IMR-90 (cell line): ENCODE data around the gene TEX11. TPM values are rescaled to one million over a fixed set of nuclear protein-coding genes. Genes with fewer than 3 reads are reported as not detected.

Experiments
- ATAC-seq: fragments of 200-7000 bp; cut with Tn5 transposase; 2 replicates; pipeline ENCODE4 v1.9.1; 2020; ENCODE audit warnings: low read depth, mild to moderate bottlenecking, moderate library complexity
- BruUV-seq: library from RNA; stranded (reverse); fragments of 400-500 nt; replicated peaks from 2 replicates; lab custom pipeline; 2021; lab: Mats Ljungman, UMichigan
- CTCF ChIA-PET: fragments of 300-600 bp; formaldehyde crosslinking; extraction: SDS; loops from one replicate; lab custom pipeline; 2021; ENCODE audit warnings: antibody characterized with exemption; lab: Yijun Ruan, JAX
- POLR2A ChIA-PET: fragments of 300-600 bp; sonication (Branson Sonifier 250); formaldehyde crosslinking; loops from one replicate; lab custom pipeline; 2022; ENCODE audit warnings: antibody characterized with exemption; ENCODE audit not compliant: unreplicated experiment; lab: Charles Lee
- DNase-seq: peaks from one replicate; pipeline ENCODE4 v3.0.0; 2013
- H2AFZ ChIP-seq: replicated peaks from 2 replicates; pipeline ENCODE3; 2013; ENCODE audit warnings: low read length, mild to moderate bottlenecking; ENCODE audit not compliant: poor library complexity
- H2AK5ac ChIP-seq: 2 replicates; pipeline ENCODE4 v1.6.1; 2013; ENCODE audit warnings: low read depth, low read length, inconsistent platforms
- H2AK9ac ChIP-seq: replicated peaks from 2 replicates; pipeline ENCODE3; 2013; ENCODE audit warnings: mild to moderate bottlenecking, low read depth, low read length, moderate library complexity; ENCODE audit not compliant: poor library complexity
- H2BK120ac ChIP-seq: 2 replicates; pipeline ENCODE4 v1.6.1; 2013; ENCODE audit warnings: low read depth, low read length, inconsistent platforms
- H2BK15ac ChIP-seq: 3 replicates; pipeline ENCODE4 v1.6.1; 2013; ENCODE audit warnings: low read depth, low read length, inconsistent platforms
- H2BK20ac ChIP-seq: 2 replicates; pipeline ENCODE4 v1.6.1; 2013; ENCODE audit warnings: low read depth, mild to moderate bottlenecking, inconsistent platforms, low read length, moderate library complexity
- H2BK5ac ChIP-seq: 2 replicates; pipeline ENCODE4 v1.6.1; 2013; ENCODE audit warnings: mild to moderate bottlenecking, low read depth, low read length, inconsistent platforms; ENCODE audit not compliant: poor library complexity, severe bottlenecking
- H3K14ac ChIP-seq: replicated peaks from 2 replicates; pipeline ENCODE4 v1.6.1; 2013; ENCODE audit warnings: low read depth, low read length, inconsistent platforms
- H3K18ac ChIP-seq: 2 replicates; pipeline ENCODE4 v1.6.1; 2013; ENCODE audit warnings: low read depth, low read length, control low read depth
- H3K23ac ChIP-seq: 2 replicates; pipeline ENCODE4 v1.6.1; 2013; ENCODE audit warnings: low read depth, low read length, inconsistent platforms
- H3K27ac ChIP-seq: 2 replicates; pipeline ENCODE4 v1.5.1; 2013; ENCODE audit warnings: mild to moderate bottlenecking, control low read depth, low read length; ENCODE audit not compliant: insufficient read depth
- H3K27me3 ChIP-seq: 2 replicates; pipeline ENCODE4 v1.6.1; 2013; ENCODE audit warnings: low read length; ENCODE audit not compliant: control insufficient read depth, insufficient read depth
- H3K36me3 ChIP-seq: 2 replicates; pipeline ENCODE4 v1.6.1; 2013; ENCODE audit warnings: low read length, mixed read lengths; ENCODE audit not compliant: control insufficient read depth, insufficient read depth
- H3K4ac ChIP-seq: 2 replicates; pipeline ENCODE4 v1.6.1; 2013; ENCODE audit warnings: low read depth, low read length, inconsistent platforms
- H3K4me1 ChIP-seq: 2 replicates; pipeline ENCODE4 v1.6.1; 2013; ENCODE audit warnings: low read length, mixed read lengths; ENCODE audit not compliant: control insufficient read depth, insufficient read depth
- H3K4me2 ChIP-seq: 2 replicates; pipeline ENCODE4 v1.6.1; 2013; ENCODE audit warnings: low read depth, mild to moderate bottlenecking, control low read depth, low read length, moderate library complexity
- H3K4me3 ChIP-seq: 2 replicates; pipeline ENCODE4 v1.5.1; 2013; ENCODE audit warnings: low read depth, mild to moderate bottlenecking, control low read depth, low read length, moderate library complexity; ENCODE audit not compliant: insufficient read depth
- H3K56ac ChIP-seq: 2 replicates; pipeline ENCODE4 v1.6.1; 2013; ENCODE audit warnings: low read length, inconsistent platforms; ENCODE audit not compliant: insufficient read depth; ENCODE audit errors: extremely low read depth
- H3K79me1 ChIP-seq, 2 experiments: 2 replicates each; pipeline ENCODE4 v1.6.1; 2013; ENCODE audit warnings: low read length in 2 of 2, inconsistent platforms in 1 of 2, low read depth in 1 of 2
- H3K9ac ChIP-seq: 2 replicates; pipeline ENCODE4 v1.6.1; 2013; ENCODE audit warnings: low read depth, low read length, control low read depth
- H3K9me1 ChIP-seq: 2 replicates; pipeline ENCODE4 v1.6.1; 2013; ENCODE audit warnings: low read length, inconsistent platforms; ENCODE audit not compliant: insufficient read depth
- H3K9me3 ChIP-seq: 2 replicates; pipeline ENCODE4 v1.6.1; 2013; ENCODE audit warnings: low read length; ENCODE audit not compliant: control insufficient read depth, insufficient read depth
- H4K20me1 ChIP-seq: 2 replicates; pipeline ENCODE4 v1.6.1; 2013; ENCODE audit warnings: low read length, inconsistent platforms; ENCODE audit not compliant: insufficient read depth
- H4K5ac ChIP-seq: 2 replicates; pipeline ENCODE4 v1.6.1; 2013; ENCODE audit warnings: mild to moderate bottlenecking, low read depth, low read length, control low read depth
- H4K8ac ChIP-seq, 2 experiments: 2 replicates each; pipeline ENCODE4 v1.6.1; 2013; ENCODE audit warnings: low read depth in 2 of 2, low read length in 2 of 2, control low read depth in 1 of 2, inconsistent platforms in 1 of 2
- H4K91ac ChIP-seq: 2 replicates; pipeline ENCODE4 v1.6.1; 2013; ENCODE audit warnings: low read depth, low read length, inconsistent platforms; ENCODE audit not compliant: insufficient read depth
- CHD1 ChIP-seq: IDR thresholded peaks from 2 replicates; pipeline ENCODE4 v1.6.1; 2012; ENCODE audit warnings: low read depth, low read length, improper control_type of control experiment
- FOS ChIP-seq: fragments of 150-350 bp; IDR thresholded peaks from 2 replicates; pipeline ENCODE4 v1.6.1; 2016; ENCODE audit warnings: low read depth, low read length
- NFE2L2 ChIP-seq: fragments of 150-350 bp; IDR thresholded peaks from 2 replicates; pipeline ENCODE4 v1.6.1; 2016; ENCODE audit warnings: low read depth, mild to moderate bottlenecking, low read length
- RCOR1 ChIP-seq: IDR thresholded peaks from 2 replicates; pipeline ENCODE4 v1.6.1; 2012; ENCODE audit warnings: mild to moderate bottlenecking, low read length, improper control_type of control experiment; ENCODE audit not compliant: insufficient replicate concordance
- WGBS, 2 experiments: methylation state at CpG; one replicate each; pipeline versions ENCODE4 v1.1.5 to v1.1.7; 2013; ENCODE audit warnings: missing lambda C conversion rate in 2 of 2; ENCODE audit not compliant: insufficient read length in 1 of 2; ENCODE audit errors: extremely low coverage in 2 of 2; 5-methylcytosine and 5-hydroxymethylcytosine counted together
- dilution Hi-C: fragments of 300-500 bp; cut with HindIII; formaldehyde crosslinking; loops from one replicate; pipeline ENCODE4 v1.14.3; 2018; ENCODE audit warnings: low sequenced_read_pairs; ENCODE audit not compliant: unreplicated experiment
- in situ Hi-C: fragments of 300-500 bp; cut with MboI; formaldehyde crosslinking; loops from 3 replicates; pipeline ENCODE4 v1.14.3; 2019; ENCODE audit warnings: low sequenced_read_pairs, inconsistent platforms, mixed read lengths
- intact Hi-C: fragments of 100-400 bp; cut with micrococcal nuclease; formaldehyde crosslinking; loops from 2 replicates; pipeline ENCODE4 v1.10.0; 2022
- polyA plus RNA-seq, 3 experiments: library from polyadenylated mRNA; depleted of rRNA; stranded (reverse); fragments of >200 nt; gene quantifications; 2 replicates each; pipeline ENCODE4 v1.2.3, GENCODE V29; 2012; ENCODE audit warnings: low replicate concordance in 1 of 3
- total RNA-seq: library from RNA; depleted of rRNA; stranded (reverse); fragments of >200 nt; gene quantifications from 2 replicates; pipeline ENCODE4 v1.2.3, GENCODE V29; 2012
- TF ChIP-seq, protein P1 (sequence below): conservative IDR thresholded peaks from 2 replicates; pipeline ENCODE4 v1.5.1; 2012; ENCODE audit warnings: mild to moderate bottlenecking, low read depth, low read length, improper control_type of control experiment

TEX11 gene
- total and polyA plus RNA-seq, 2 of the 4 experiments (the other 2 are of a cell fraction), result not detected

DNA sequence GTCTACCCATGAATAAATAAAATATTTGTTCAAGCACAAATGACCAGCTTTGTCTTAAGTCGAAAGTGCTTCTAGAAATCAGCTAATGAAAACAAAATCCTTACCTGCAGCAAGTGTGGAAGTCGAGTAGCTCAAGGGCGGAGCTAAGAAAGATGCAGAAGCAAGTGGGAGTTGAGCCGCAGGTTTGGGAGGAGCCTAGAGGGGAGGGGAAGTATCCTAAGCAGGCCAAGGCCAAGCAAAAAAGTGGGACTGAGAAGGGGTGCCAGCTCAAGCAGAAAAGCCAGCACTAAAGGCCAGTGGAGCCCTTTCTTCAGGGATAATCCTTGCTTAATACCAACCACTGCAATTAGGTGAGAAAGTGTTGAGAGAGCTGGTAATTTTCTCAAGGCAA lies 403.1 kb downstream of the TEX11 start:
- ATAC-seq (no peak), DNase-seq (no peak)
- no peak overlapping the region for H2AK5ac ChIP-seq
- no peaks in the 10 kb centered on the region for H4K20me1 ChIP-seq
- TF ChIP-seq FOS (no peak), CHD1 (no peak), NFE2L2 (no peak), RCOR1 (no peak)
- TF ChIP-seq, protein P1, sequence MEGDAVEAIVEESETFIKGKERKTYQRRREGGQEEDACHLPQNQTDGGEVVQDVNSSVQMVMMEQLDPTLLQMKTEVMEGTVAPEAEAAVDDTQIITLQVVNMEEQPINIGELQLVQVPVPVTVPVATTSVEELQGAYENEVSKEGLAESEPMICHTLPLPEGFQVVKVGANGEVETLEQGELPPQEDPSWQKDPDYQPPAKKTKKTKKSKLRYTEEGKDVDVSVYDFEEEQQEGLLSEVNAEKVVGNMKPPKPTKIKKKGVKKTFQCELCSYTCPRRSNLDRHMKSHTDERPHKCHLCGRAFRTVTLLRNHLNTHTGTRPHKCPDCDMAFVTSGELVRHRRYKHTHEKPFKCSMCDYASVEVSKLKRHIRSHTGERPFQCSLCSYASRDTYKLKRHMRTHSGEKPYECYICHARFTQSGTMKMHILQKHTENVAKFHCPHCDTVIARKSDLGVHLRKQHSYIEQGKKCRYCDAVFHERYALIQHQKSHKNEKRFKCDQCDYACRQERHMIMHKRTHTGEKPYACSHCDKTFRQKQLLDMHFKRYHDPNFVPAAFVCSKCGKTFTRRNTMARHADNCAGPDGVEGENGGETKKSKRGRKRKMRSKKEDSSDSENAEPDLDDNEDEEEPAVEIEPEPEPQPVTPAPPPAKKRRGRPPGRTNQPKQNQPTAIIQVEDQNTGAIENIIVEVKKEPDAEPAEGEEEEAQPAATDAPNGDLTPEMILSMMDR, result no peak
- no peak overlapping the region for H3K9ac ChIP-seq
- no peak overlapping the region for H3K27ac ChIP-seq
- no peak overlapping the region for H3K18ac ChIP-seq
- H3K4me2 ChIP-seq, result no peak overlapping the region
- no peak overlapping the region for H2BK5ac ChIP-seq
- no TSS peak for BruUV-seq
- H3K56ac ChIP-seq, result no peak overlapping the region
- intact Hi-C loops, result no loop called here
- no peak overlapping the region for H2BK120ac ChIP-seq
- H2BK15ac ChIP-seq, result no peak overlapping the region
- no peaks in the 10 kb centered on the region for H3K79me1 ChIP-seq
- no peak overlapping the region for H4K8ac ChIP-seq
- ChIA-PET POLR2A (no interaction called here), CTCF (no interaction called here)
- 50% methylated on average over 1 of the region's 4 CpGs; no CpG with 5 or more reads in 1 of the 2 experiments for whole genome bisulfite sequencing, 2 experiments
- H3K36me3 ChIP-seq, result peaks cover 4% of the 10 kb centered on the region; the same call in 1 of the 2 replicates
- H2AFZ ChIP-seq, result no peak overlapping the region
- H3K4me1 ChIP-seq, result peaks cover 2% of the 10 kb centered on the region
- H3K4me3 ChIP-seq, result no peak overlapping the region
- no peak overlapping the region for H2BK20ac ChIP-seq
- H3K4ac ChIP-seq, result no peak overlapping the region
- no peak overlapping the region for H4K5ac ChIP-seq
- no peak overlapping the region for H2AK9ac ChIP-seq
- dilution Hi-C loops, result no loop called here
- H3K23ac ChIP-seq, result no peak overlapping the region
- H3K9me1 ChIP-seq, result peaks cover 5% of the 10 kb centered on the region
- no peak overlapping the region for H4K91ac ChIP-seq
- H3K27me3 ChIP-seq, result peaks cover 5% of the 10 kb centered on the region; the same call in 1 of the 2 replicates
- in situ Hi-C loops, result no loop called here
- no peak overlapping the region for H3K14ac ChIP-seq
- H3K9me3 ChIP-seq, result no peaks in the 10 kb centered on the region
